Activated CD4-positive, alpha-beta T cell treated with anti-CD3 and anti-CD28 coated beads, Interleukin-2, amount 10 ng/mL, durations not matched to agents 7 days and 5 days (primary cell): Measurements from ENCODE around the gene ZKSCAN8. TPM values are rescaled to one million over a fixed set of nuclear protein-coding genes. Genes with fewer than 3 reads are reported as not detected.

Source experiments
- CTCF ChIA-PET: fragments of 350-600 bp; sonication (Branson Sonifier 250); formaldehyde crosslinking; loops from one replicate; lab custom pipeline; 2021; ENCODE audit warnings: antibody characterized with exemption; lab: Charles Lee
- POLR2A ChIA-PET: fragments of 350-600 bp; sonication (Branson Sonifier 250); formaldehyde crosslinking; loops from one replicate; lab custom pipeline; 2021; ENCODE audit warnings: antibody characterized with exemption; lab: Charles Lee
- DNase-seq: peaks from one replicate; pipeline ENCODE4 v3.0.0-alpha.2; 2020
- H3K27ac Mint-ChIP-seq: one replicate; pipeline ENCODE4 v1.8.0; 2021; ENCODE audit warnings: mild to moderate bottlenecking, moderate library complexity, mixed read lengths
- H3K27me3 Mint-ChIP-seq: one replicate; pipeline ENCODE4 v1.8.0; 2021; ENCODE audit warnings: mixed read lengths
- H3K36me3 Mint-ChIP-seq: one replicate; pipeline ENCODE4 v1.8.0; 2021; ENCODE audit warnings: low read depth, mixed read lengths
- H3K4me1 Mint-ChIP-seq: one replicate; pipeline ENCODE4 v1.8.0; 2021; ENCODE audit warnings: mixed read lengths
- H3K4me3 Mint-ChIP-seq: one replicate; pipeline ENCODE4 v1.8.0; 2021; ENCODE audit warnings: mild to moderate bottlenecking, moderate library complexity, mixed read lengths
- H3K9me3 Mint-ChIP-seq: one replicate; pipeline ENCODE4 v1.8.0; 2021; ENCODE audit warnings: mixed read lengths
- total RNA-seq, 2 experiments: library from RNA; stranded (reverse); gene quantifications; one replicate each; pipeline ENCODE4 v1.2.3, GENCODE V29; 2021

The ZKSCAN8 gene
- total RNA-seq, 2 experiments from 2014 or later: 18.6 to 22.2 TPM

- DNase-seq: no peak
- Mint-ChIP-seq H3K27ac (no peak overlapping the region), H3K36me3 (peaks cover 49% of the 10 kb centered on the region), H3K4me3 (no peak overlapping the region), H3K9me3 (no peaks in the 10 kb centered on the region), H3K27me3 (no peaks in the 10 kb centered on the region), H3K4me1 (peaks cover 41% of the 10 kb centered on the region)
- ChIA-PET POLR2A (no interaction called here), CTCF (interaction anchor here (0.6 kb wide), 1 partner anchor 124 kb away, joined by 3 read pairs; no protein-coding TSS in a partner anchor)
Measured at GRCh38 chr6:28145231-28145630, 3.5 kb downstream of the ZKSCAN8 start.

GRCh38 chr6:28152531-28152930 lies 10.8 kb downstream of the ZKSCAN8 start:
- Mint-ChIP-seq H3K36me3 (peaks cover 90% of the 10 kb centered on the region), H3K4me1 (no peaks in the 10 kb centered on the region), H3K4me3 (no peak overlapping the region), H3K27ac (no peak overlapping the region), H3K27me3 (no peaks in the 10 kb centered on the region), H3K9me3 (peaks cover 30% of the 10 kb centered on the region)
- DNase-seq: no peak
- CTCF ChIA-PET: interaction anchor here (0.6 to 1.9 kb wide), 4 partner anchors 9 to 14 kb away, joined by 3 to 9 read pairs (median 4); partner anchors contain the start of gene ZKSCAN8
- POLR2A ChIA-PET: interaction anchor here (1.1 kb wide), 1 partner anchor 11 kb away, joined by 3 read pairs; the partner anchor contains the start of gene ZKSCAN8

- ChIA-PET POLR2A (no interaction called here), CTCF (interaction anchor here (0.9 to 1.9 kb wide), 3 partner anchors 11 to 130 kb away, joined by 3 to 9 read pairs (median 4); partner anchors contain the start of gene ZKSCAN8)
- Mint-ChIP-seq H3K36me3 (peaks cover 89% of the 10 kb centered on the region), H3K4me3 (no peak overlapping the region), H3K27me3 (no peaks in the 10 kb centered on the region), H3K27ac (no peak overlapping the region), H3K4me1 (no peaks in the 10 kb centered on the region), H3K9me3 (peaks cover 33% of the 10 kb centered on the region)
- DNase-seq: no peak
Measured at GRCh38 chr6:28153546-28153945, 11.9 kb downstream of the ZKSCAN8 start.

GRCh38 chr6:28154357-28154756 lies 12.7 kb downstream of the ZKSCAN8 start:
- ChIA-PET POLR2A (no interaction called here), CTCF (interaction anchor here (0.9 to 1.9 kb wide), 3 partner anchors 12 to 129 kb away, joined by 3 to 9 read pairs (median 4); partner anchors contain the start of gene ZKSCAN8)
- Mint-ChIP-seq H3K36me3 (peaks cover 89% of the 10 kb centered on the region), H3K4me3 (no peak overlapping the region), H3K27me3 (no peaks in the 10 kb centered on the region), H3K9me3 (peaks cover 40% of the 10 kb centered on the region), H3K4me1 (no peaks in the 10 kb centered on the region), H3K27ac (no peak overlapping the region)
- DNase-seq: no peak

GRCh38 chr6:28158318-28158717 lies 16.6 kb downstream of the ZKSCAN8 start:
- Mint-ChIP-seq H3K27me3 (no peaks in the 10 kb centered on the region), H3K4me3 (no peak overlapping the region), H3K9me3 (peaks cover 45% of the 10 kb centered on the region), H3K4me1 (peaks cover 16% of the 10 kb centered on the region), H3K27ac (peak overlapping the region; percentile 33), H3K36me3 (peaks cover 81% of the 10 kb centered on the region)
- POLR2A ChIA-PET: no interaction called here
- no peak for DNase-seq
- CTCF ChIA-PET: interaction anchor here (0.6 kb wide), 1 partner anchor 369 kb away, joined by 3 read pairs; no protein-coding TSS in a partner anchor

- Mint-ChIP-seq H3K9me3 (peaks cover 37% of the 10 kb centered on the region), H3K27ac (no peak overlapping the region), H3K4me3 (no peak overlapping the region), H3K27me3 (no peaks in the 10 kb centered on the region), H3K4me1 (peaks cover 16% of the 10 kb centered on the region), H3K36me3 (peaks cover 76% of the 10 kb centered on the region)
- ChIA-PET POLR2A (no interaction called here), CTCF (interaction anchor here (0.6 to 1.1 kb wide), 3 partner anchors 10 to 681 kb away, joined by 3 to 4 read pairs (median 3); no protein-coding TSS in a partner anchor)
- no peak for DNase-seq
Measured at GRCh38 chr6:28159029-28159607, 17.4 kb downstream of the ZKSCAN8 start.

- no peak overlapping the region for H3K4me3 Mint-ChIP-seq
- no peak overlapping the region for H3K27ac Mint-ChIP-seq
- peaks cover 32% of the 10 kb centered on the region for H3K9me3 Mint-ChIP-seq
- H3K4me1 Mint-ChIP-seq: peaks cover 16% of the 10 kb centered on the region
- peaks cover 65% of the 10 kb centered on the region for H3K36me3 Mint-ChIP-seq
- DNase-seq: no peak
- ChIA-PET CTCF (no interaction called here), POLR2A (no interaction called here)
- H3K27me3 Mint-ChIP-seq: peaks cover 1% of the 10 kb centered on the region
Measured at GRCh38 chr6:28160233-28160632, 18.6 kb downstream of the ZKSCAN8 start.

- Mint-ChIP-seq H3K27me3 (peaks cover 2% of the 10 kb centered on the region), H3K36me3 (peaks cover 55% of the 10 kb centered on the region), H3K9me3 (peaks cover 31% of the 10 kb centered on the region), H3K4me3 (peak overlapping the region; percentile 65), H3K27ac (peak overlapping the region; percentile 61), H3K4me1 (peaks cover 16% of the 10 kb centered on the region)
- peak; percentile 81 for DNase-seq
- CTCF ChIA-PET: interaction anchor here (0.8 to 1.2 kb wide), 2 partner anchors 9 to 11 kb away, joined by 3 to 4 read pairs; no protein-coding TSS in a partner anchor
- POLR2A ChIA-PET: interaction anchor here (0.7 to 0.9 kb wide), 2 partner anchors 25 to 174 kb away, joined by 3 to 7 read pairs; partner anchors contain the start of gene ZSCAN31
Measured at GRCh38 chr6:28161410-28162079, 19.9 kb downstream of the ZKSCAN8 start.

- ChIA-PET CTCF (no interaction called here), POLR2A (no interaction called here)
- Mint-ChIP-seq H3K36me3 (peaks cover 24% of the 10 kb centered on the region), H3K4me1 (peaks cover 16% of the 10 kb centered on the region), H3K9me3 (peaks cover 13% of the 10 kb centered on the region), H3K27me3 (peaks cover 2% of the 10 kb centered on the region), H3K27ac (no peak overlapping the region), H3K4me3 (no peak overlapping the region)
- DNase-seq: no peak
Measured at GRCh38 chr6:28165563-28165962, 23.9 kb downstream of the ZKSCAN8 start.

- Mint-ChIP-seq H3K4me3 (no peak overlapping the region), H3K36me3 (peaks cover 11% of the 10 kb centered on the region), H3K4me1 (peaks cover 4% of the 10 kb centered on the region), H3K9me3 (peaks cover 7% of the 10 kb centered on the region), H3K27me3 (peaks cover 2% of the 10 kb centered on the region), H3K27ac (no peak overlapping the region)
- POLR2A ChIA-PET: no interaction called here
- CTCF ChIA-PET: interaction anchor here (1.3 kb wide), 1 partner anchor 15 kb away, joined by 3 read pairs; no protein-coding TSS in a partner anchor
- no peak for DNase-seq
Measured at GRCh38 chr6:28167068-28167467, 25.4 kb downstream of the ZKSCAN8 start.

GRCh38 chr6:28167926-28168325 lies 26.2 kb downstream of the ZKSCAN8 start:
- ChIA-PET POLR2A (no interaction called here), CTCF (no interaction called here)
- peaks cover 2% of the 10 kb centered on the region for H3K9me3 Mint-ChIP-seq
- no peak overlapping the region for H3K4me3 Mint-ChIP-seq
- H3K27ac Mint-ChIP-seq: no peak overlapping the region
- H3K36me3 Mint-ChIP-seq: peaks cover 6% of the 10 kb centered on the region
- no peak for DNase-seq
- peaks cover 2% of the 10 kb centered on the region for H3K27me3 Mint-ChIP-seq
- no peaks in the 10 kb centered on the region for H3K4me1 Mint-ChIP-seq

GRCh38 chr6:28171271-28171670 lies 29.6 kb downstream of the ZKSCAN8 start:
- H3K36me3 Mint-ChIP-seq: no peaks in the 10 kb centered on the region
- ChIA-PET POLR2A (no interaction called here), CTCF (interaction anchor here (0.5 to 1.1 kb wide), 2 partner anchors 29 to 1215 kb away, joined by 3 read pairs; partner anchors contain the start of gene ZKSCAN8)
- H3K4me3 Mint-ChIP-seq: no peak overlapping the region
- no peaks in the 10 kb centered on the region for H3K4me1 Mint-ChIP-seq
- no peak overlapping the region for H3K27ac Mint-ChIP-seq
- DNase-seq: no peak
- peaks cover 10% of the 10 kb centered on the region for H3K27me3 Mint-ChIP-seq
- peaks cover 4% of the 10 kb centered on the region for H3K9me3 Mint-ChIP-seq

GRCh38 chr6:28172006-28172405 lies 30.3 kb downstream of the ZKSCAN8 start:
- POLR2A ChIA-PET: no interaction called here
- peaks cover 8% of the 10 kb centered on the region for H3K9me3 Mint-ChIP-seq
- CTCF ChIA-PET: no interaction called here
- no peak for DNase-seq
- H3K27me3 Mint-ChIP-seq: peaks cover 10% of the 10 kb centered on the region
- no peaks in the 10 kb centered on the region for H3K36me3 Mint-ChIP-seq
- no peaks in the 10 kb centered on the region for H3K4me1 Mint-ChIP-seq
- no peak overlapping the region for H3K27ac Mint-ChIP-seq
- no peak overlapping the region for H3K4me3 Mint-ChIP-seq
